Activated CD8-positive, alpha-beta T cell treated with anti-CD3 and anti-CD28 coated beads for 36 hours (primary cell): Measurements from ENCODE around the gene ALOX12. TPM values are rescaled to one million over a fixed set of nuclear protein-coding genes. Genes with fewer than 3 reads are reported as not detected.

Source experiments
- ATAC-seq: fragments of 200-7000 bp; cut with Tn5 transposase; one replicate; pipeline ENCODE4 v1.10.0; 2021; ENCODE audit warnings: mild to moderate bottlenecking, moderate library complexity
- CTCF ChIA-PET: fragments of 350-600 bp; sonication (Branson Sonifier 250); formaldehyde crosslinking; loops from one replicate; lab custom pipeline; 2021; ENCODE audit warnings: antibody characterized with exemption; lab: Charles Lee
- POLR2A ChIA-PET: fragments of 350-600 bp; sonication (Branson Sonifier 250); formaldehyde crosslinking; loops from one replicate; lab custom pipeline; 2021; ENCODE audit warnings: antibody characterized with exemption; lab: Charles Lee
- DNase-seq: peaks from one replicate; pipeline ENCODE4 v3.0.0-alpha.2; 2020
- H3K27ac Mint-ChIP-seq: one replicate; pipeline ENCODE4 v1.8.0; 2021; ENCODE audit warnings: mild to moderate bottlenecking, mixed read lengths
- H3K27me3 Mint-ChIP-seq: one replicate; pipeline ENCODE4 v1.8.0; 2021; ENCODE audit warnings: mixed read lengths
- H3K36me3 Mint-ChIP-seq: one replicate; pipeline ENCODE4 v1.8.0; 2021; ENCODE audit warnings: low read depth, mixed read lengths
- H3K4me1 Mint-ChIP-seq: one replicate; pipeline ENCODE4 v1.8.0; 2021; ENCODE audit warnings: low read depth, mixed read lengths
- H3K4me3 Mint-ChIP-seq: one replicate; pipeline ENCODE4 v1.8.0; 2021; ENCODE audit warnings: mild to moderate bottlenecking, moderate library complexity, mixed read lengths
- H3K9me3 Mint-ChIP-seq: one replicate; pipeline ENCODE4 v1.8.0; 2021; ENCODE audit warnings: mixed read lengths
- intact Hi-C: fragments of 100-400 bp; cut with micrococcal nuclease; formaldehyde crosslinking; loops from one replicate; pipeline ENCODE4 v1.10.0; 2022
- total RNA-seq, 2 experiments: library from RNA; stranded (reverse); gene quantifications; one replicate each; pipeline ENCODE4 v1.2.3, GENCODE V29; 2021
- TF ChIP-seq, protein P1 (sequence below): fragments of 200-600 bp; IDR thresholded peaks from one replicate; pipeline ENCODE4 v1.8.0; 2022; ENCODE audit warnings: antibody characterized with exemption, mild to moderate bottlenecking

The ALOX12 gene
- total RNA-seq, 2 experiments from 2014 or later = not detected

- peaks cover 4% of the 10 kb centered on the region for H3K4me1 Mint-ChIP-seq
- H3K36me3 Mint-ChIP-seq = peaks cover 26% of the 10 kb centered on the region
- TF ChIP-seq, protein P1, sequence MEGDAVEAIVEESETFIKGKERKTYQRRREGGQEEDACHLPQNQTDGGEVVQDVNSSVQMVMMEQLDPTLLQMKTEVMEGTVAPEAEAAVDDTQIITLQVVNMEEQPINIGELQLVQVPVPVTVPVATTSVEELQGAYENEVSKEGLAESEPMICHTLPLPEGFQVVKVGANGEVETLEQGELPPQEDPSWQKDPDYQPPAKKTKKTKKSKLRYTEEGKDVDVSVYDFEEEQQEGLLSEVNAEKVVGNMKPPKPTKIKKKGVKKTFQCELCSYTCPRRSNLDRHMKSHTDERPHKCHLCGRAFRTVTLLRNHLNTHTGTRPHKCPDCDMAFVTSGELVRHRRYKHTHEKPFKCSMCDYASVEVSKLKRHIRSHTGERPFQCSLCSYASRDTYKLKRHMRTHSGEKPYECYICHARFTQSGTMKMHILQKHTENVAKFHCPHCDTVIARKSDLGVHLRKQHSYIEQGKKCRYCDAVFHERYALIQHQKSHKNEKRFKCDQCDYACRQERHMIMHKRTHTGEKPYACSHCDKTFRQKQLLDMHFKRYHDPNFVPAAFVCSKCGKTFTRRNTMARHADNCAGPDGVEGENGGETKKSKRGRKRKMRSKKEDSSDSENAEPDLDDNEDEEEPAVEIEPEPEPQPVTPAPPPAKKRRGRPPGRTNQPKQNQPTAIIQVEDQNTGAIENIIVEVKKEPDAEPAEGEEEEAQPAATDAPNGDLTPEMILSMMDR = no peak
- ChIA-PET CTCF (interaction anchor here (1.7 to 14.2 kb wide), 2 partner anchors 72 to 81 kb away, joined by 4 to 284 read pairs; no protein-coding TSS in a partner anchor), POLR2A (interaction anchor here (1.3 kb wide), 1 partner anchor 9 kb away, joined by 3 read pairs; no protein-coding TSS in a partner anchor)
- no peaks in the 10 kb centered on the region for H3K9me3 Mint-ChIP-seq
- no peak overlapping the region for H3K27ac Mint-ChIP-seq
- no peak for DNase-seq
- H3K4me3 Mint-ChIP-seq = no peak overlapping the region
- H3K27me3 Mint-ChIP-seq = no peaks in the 10 kb centered on the region
- ATAC-seq = no peak
- intact Hi-C loops = no loop called here
These were observed 3.1 kb downstream of the ALOX12 start for GRCh38 chr17:6998855-6999508.

- ChIA-PET CTCF (interaction anchor here (0.9 to 14.2 kb wide), 4 partner anchors 19 to 91 kb away, joined by 3 to 284 read pairs (median 72); no protein-coding TSS in a partner anchor), POLR2A (no interaction called here)
- H3K9me3 Mint-ChIP-seq = no peaks in the 10 kb centered on the region
- no peak overlapping the region for H3K4me3 Mint-ChIP-seq
- peak; percentile 71 for DNase-seq
- no peak for ATAC-seq
- intact Hi-C loops = no loop called here
- H3K4me1 Mint-ChIP-seq = peaks cover 10% of the 10 kb centered on the region
- TF ChIP-seq, protein P1 = peak; percentile 60
- H3K36me3 Mint-ChIP-seq = peaks cover 29% of the 10 kb centered on the region
- no peak overlapping the region for H3K27ac Mint-ChIP-seq
- no peaks in the 10 kb centered on the region for H3K27me3 Mint-ChIP-seq
These were observed 5.6 kb downstream of the ALOX12 start for GRCh38 chr17:7001318-7001961.

DNA sequence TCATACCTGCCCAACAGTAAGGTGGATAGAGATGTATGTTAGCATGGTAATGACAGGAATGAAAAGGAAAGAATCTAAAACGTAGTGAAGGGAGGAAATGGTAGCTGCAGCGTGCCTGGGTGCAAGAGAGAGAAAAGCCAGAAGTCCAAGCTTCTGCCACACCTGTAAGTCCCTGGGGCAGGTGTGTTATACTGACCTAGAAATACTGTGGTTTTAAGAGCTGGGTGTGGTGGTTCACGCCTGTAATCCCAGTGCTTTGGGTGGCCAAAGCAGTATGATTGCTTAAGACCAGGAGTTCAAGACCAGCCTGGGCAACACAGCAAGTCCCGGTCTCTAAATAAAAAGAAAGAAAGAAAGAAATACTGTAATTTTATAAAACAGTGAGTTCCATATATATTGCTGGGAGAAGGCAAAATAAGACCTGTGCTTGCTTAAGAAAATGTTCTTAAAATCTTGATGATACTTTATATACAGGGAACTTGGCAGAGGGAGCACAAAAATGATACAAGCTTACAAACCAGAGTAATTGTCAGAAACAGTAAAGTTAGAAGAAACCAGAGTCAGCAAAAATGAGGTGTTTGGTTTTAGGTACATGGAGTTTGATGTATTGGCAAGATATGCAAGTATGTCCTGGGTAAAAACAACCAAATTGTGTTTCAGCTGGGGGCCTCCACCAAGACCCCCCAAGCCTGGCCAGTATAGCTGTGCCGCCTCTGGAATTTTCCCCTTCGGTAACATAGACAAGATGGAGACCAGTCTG is 6.6 kb downstream of the ALOX12 start:
- POLR2A ChIA-PET = no interaction called here
- H3K36me3 Mint-ChIP-seq = peaks cover 23% of the 10 kb centered on the region
- no peak for DNase-seq

GRCh38 chr17:7003745-7004144 is 7.9 kb downstream of the ALOX12 start:
- DNase-seq = no peak
- Mint-ChIP-seq H3K36me3 (peaks cover 16% of the 10 kb centered on the region), H3K9me3 (no peaks in the 10 kb centered on the region), H3K27ac (no peak overlapping the region), H3K4me1 (peaks cover 13% of the 10 kb centered on the region), H3K4me3 (no peak overlapping the region), H3K27me3 (no peaks in the 10 kb centered on the region)
- ChIA-PET POLR2A (interaction anchor here (1.0 to 1.4 kb wide), 4 partner anchors 81 to 160 kb away, joined by 3 to 9 read pairs (median 3); no protein-coding TSS in a partner anchor), CTCF (interaction anchor here (0.7 to 14.2 kb wide), 27 partner anchors 9 to 337 kb away, joined by 3 to 284 read pairs (median 7); partner anchors contain the start of gene RNASEK)
- no peak for ATAC-seq
- intact Hi-C loops = loop anchor here (2.0 kb wide), 1 partner anchor 93 kb away; no protein-coding TSS in a partner anchor
- TF ChIP-seq, protein P1 = no peak

More for the DNA sequence above, 6.6 kb downstream of the ALOX12 start:
- no peak overlapping the region for H3K27ac Mint-ChIP-seq
- H3K27me3 Mint-ChIP-seq = no peaks in the 10 kb centered on the region
- H3K4me1 Mint-ChIP-seq = peaks cover 15% of the 10 kb centered on the region
- H3K4me3 Mint-ChIP-seq = no peak overlapping the region
- CTCF ChIA-PET = interaction anchor here (0.6 to 14.2 kb wide), 10 partner anchors 16 to 159 kb away, joined by 3 to 284 read pairs (median 19); no protein-coding TSS in a partner anchor
- intact Hi-C loops = no loop called here
- TF ChIP-seq, protein P1 = no peak
- no peak for ATAC-seq
- no peaks in the 10 kb centered on the region for H3K9me3 Mint-ChIP-seq
